ENCODE data around the gene SINHCAF. TPM values are rescaled to one million over a fixed set of nuclear protein-coding genes. Genes with fewer than 3 reads are reported as not detected.
A peak's percentile ranks its signal among the peaks of the same experiment; 100 is the strongest.
"Not testable (repeated sequence)": the region's sequence is repeated elsewhere in the genome, so short reads cannot be mapped to it uniquely, and the experiment has no call there.

SINHCAF gene
- total RNA-seq (10 to 100 TPM in 3 of 4 donors, 1 to 10 TPM in 1; 9.4 to 15.2 (median 13.9) TPM), polyA plus RNA-seq (9.1 TPM)
- long read RNA-seq, donor 1, transcript SINHCAF-203 (6 exons, 1,555 nt), result major isoform, 13 of 20 reads
- long read RNA-seq, donor 1, partial matches to known transcripts, result 1 of 20 reads
- long read RNA-seq, donor 1, other reads (novel, unspliced or antisense), result 4 of 20 reads
- long read RNA-seq, donor 2, partial matches to known transcripts, result 0 of 6 reads
- long read RNA-seq, donor 2, other reads (novel, unspliced or antisense), result 0 of 6 reads
- long read RNA-seq, donor 3, partial matches to known transcripts, result 1 of 11 reads
- long read RNA-seq, donor 3, other reads (novel, unspliced or antisense), result 2 of 11 reads
- long read RNA-seq, donor 4, transcript SINHCAF-203 (6 exons, 1,555 nt), result major isoform, 9 of 13 reads
- long read RNA-seq, donor 4, partial matches to known transcripts, result 0 of 13 reads
- long read RNA-seq, donor 4, other reads (novel, unspliced or antisense), result 4 of 13 reads

GRCh38 chr12:31325877-31326631 lies at the start of gene SINHCAF:
SINHCAF (minus strand) TSS chr12:31326150; CDS start chr12:31298204, 27,946 bp downstream.
- peak within 1 kb of the TSS; percentile 82 for H3K4me3 ChIP-seq (ENCODE audit: low read length)
- no peaks in the 10 kb centered on the region for H3K27me3 ChIP-seq (ENCODE audit: control insufficient read depth, insufficient read depth)
- H3K4me1 ChIP-seq (ENCODE audit: control insufficient read depth, insufficient read depth, low read length), result no peaks in the 10 kb centered on the region
- H3K9me3 ChIP-seq (ENCODE audit: control insufficient read depth, low read length), result no peaks in the 10 kb centered on the region
- intact Hi-C loops (cut with DNase I), result no loop called here
- WGBS, result under 1% methylated on average over 55 of the region's 55 CpGs
- DNase-seq (peak; percentile 100), ATAC-seq (peak; percentile 91 to 95)
- H3K27ac ChIP-seq (ENCODE audit: low read length), result peak within 1 kb of the TSS; percentile 74

DNA sequence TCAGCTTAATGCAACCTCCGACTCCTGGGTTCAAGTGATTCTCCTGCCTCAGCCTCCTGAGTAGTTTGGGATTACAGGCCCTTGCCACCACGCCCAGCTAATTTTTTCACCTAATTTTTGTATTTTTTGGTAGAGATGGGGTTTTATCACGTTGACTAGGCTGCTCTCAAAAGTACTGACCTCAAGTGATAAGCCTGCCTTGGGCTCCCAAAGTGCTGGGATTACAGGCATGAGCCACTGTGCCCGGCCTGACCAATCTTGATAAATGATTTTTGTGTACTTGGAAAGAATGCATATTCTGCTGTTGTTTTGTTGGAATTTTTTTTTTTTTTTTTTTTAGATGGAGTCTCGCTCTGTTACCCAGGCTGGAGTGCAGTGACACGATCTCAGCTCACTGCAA lies 49.5 kb upstream of the SINHCAF start:
- ATAC-seq; H3K4me3 ChIP-seq (ENCODE audit: low read length); H3K27me3 ChIP-seq (ENCODE audit: control insufficient read depth, insufficient read depth); DNase-seq; H3K9me3 ChIP-seq (ENCODE audit: control insufficient read depth, low read length); intact Hi-C loops (cut with DNase I); H3K4me1 ChIP-seq (ENCODE audit: control insufficient read depth, insufficient read depth, low read length); H3K27ac ChIP-seq (ENCODE audit: low read length): not testable (repeated sequence)
- WGBS, result 85% methylated on average over 6 of the region's 6 CpGs

DNA sequence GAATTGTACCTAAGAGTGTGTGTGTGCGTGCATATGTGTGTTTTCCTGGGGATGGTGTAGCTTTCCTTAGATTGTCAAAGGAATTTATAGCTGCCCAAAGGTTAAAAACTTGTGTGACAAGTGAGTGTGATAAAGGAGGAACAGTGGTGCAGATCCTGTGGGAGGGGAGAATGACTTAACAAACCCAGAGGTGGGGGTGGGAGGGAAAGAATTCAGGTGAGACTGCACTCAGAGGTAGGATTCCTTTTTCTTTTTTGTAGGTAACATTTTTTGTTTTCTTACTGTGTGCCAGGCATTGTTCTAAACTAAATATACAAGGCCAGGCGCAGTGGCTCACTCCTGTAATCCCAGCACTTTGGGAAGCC lies 45.3 kb upstream of the SINHCAF start:
- intact Hi-C loops (cut with DNase I), result no loop called here
- no peak overlapping the region for H3K27ac ChIP-seq (ENCODE audit: low read length)
- DNase-seq, result no peak
- H3K9me3 ChIP-seq (ENCODE audit: control insufficient read depth, low read length), result no peaks in the 10 kb centered on the region
- no peaks in the 10 kb centered on the region for H3K4me1 ChIP-seq (ENCODE audit: control insufficient read depth, insufficient read depth, low read length)
- WGBS, result 96% methylated on average over 2 of the region's 2 CpGs
- no peak for ATAC-seq
- no peaks in the 10 kb centered on the region for H3K27me3 ChIP-seq (ENCODE audit: control insufficient read depth, insufficient read depth)
- no peak overlapping the region for H3K4me3 ChIP-seq (ENCODE audit: low read length)

DNA sequence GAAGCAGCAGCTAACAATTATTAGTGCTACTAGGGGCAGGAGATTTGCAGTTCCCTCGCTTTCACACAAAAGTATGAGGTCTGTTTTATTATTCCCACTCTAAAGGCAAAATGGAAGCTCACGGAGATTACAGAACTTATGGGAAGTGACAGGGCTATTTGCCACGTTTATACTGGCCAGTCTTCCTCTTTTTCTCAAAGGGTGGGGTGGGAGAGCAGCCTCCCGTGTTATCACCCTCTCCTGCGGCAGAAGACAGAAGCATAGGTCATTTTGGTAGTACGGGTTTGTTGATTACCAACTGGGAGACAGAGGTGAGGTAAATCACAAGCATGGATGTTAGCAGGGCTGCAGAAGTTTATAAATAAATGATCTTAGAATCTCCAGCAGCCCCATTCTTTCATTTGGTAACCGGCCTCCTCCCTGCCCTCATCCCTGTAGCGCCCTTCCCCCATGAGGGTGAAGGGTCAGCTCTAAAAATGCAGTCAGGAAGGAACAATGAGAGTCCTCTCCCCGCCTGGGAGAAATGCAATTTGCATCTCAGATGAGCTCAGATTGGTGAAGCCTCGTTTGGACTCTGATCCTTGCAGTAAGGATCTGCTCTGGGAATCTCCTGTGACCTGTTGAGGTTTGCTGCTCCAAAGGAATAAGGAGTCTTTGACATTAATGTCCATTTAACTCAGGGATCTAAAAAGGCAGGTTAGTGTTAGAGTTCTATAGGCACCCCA lies 44.7 kb upstream of the SINHCAF start:
- no peaks in the 10 kb centered on the region for H3K9me3 ChIP-seq (ENCODE audit: control insufficient read depth, low read length)
- peak; percentile 53 to 74 for ATAC-seq
- H3K4me3 ChIP-seq (ENCODE audit: low read length), result peak overlapping the region; percentile 38
- WGBS, result 36% methylated on average over 10 of the region's 10 CpGs
- H3K27me3 ChIP-seq (ENCODE audit: control insufficient read depth, insufficient read depth), result no peaks in the 10 kb centered on the region
- H3K4me1 ChIP-seq (ENCODE audit: control insufficient read depth, insufficient read depth, low read length), result no peaks in the 10 kb centered on the region
- H3K27ac ChIP-seq (ENCODE audit: low read length), result no peak overlapping the region
- DNase-seq, result peak in 1 of 3 donors; percentile 19
- intact Hi-C loops (cut with DNase I), result no loop called here

DNA sequence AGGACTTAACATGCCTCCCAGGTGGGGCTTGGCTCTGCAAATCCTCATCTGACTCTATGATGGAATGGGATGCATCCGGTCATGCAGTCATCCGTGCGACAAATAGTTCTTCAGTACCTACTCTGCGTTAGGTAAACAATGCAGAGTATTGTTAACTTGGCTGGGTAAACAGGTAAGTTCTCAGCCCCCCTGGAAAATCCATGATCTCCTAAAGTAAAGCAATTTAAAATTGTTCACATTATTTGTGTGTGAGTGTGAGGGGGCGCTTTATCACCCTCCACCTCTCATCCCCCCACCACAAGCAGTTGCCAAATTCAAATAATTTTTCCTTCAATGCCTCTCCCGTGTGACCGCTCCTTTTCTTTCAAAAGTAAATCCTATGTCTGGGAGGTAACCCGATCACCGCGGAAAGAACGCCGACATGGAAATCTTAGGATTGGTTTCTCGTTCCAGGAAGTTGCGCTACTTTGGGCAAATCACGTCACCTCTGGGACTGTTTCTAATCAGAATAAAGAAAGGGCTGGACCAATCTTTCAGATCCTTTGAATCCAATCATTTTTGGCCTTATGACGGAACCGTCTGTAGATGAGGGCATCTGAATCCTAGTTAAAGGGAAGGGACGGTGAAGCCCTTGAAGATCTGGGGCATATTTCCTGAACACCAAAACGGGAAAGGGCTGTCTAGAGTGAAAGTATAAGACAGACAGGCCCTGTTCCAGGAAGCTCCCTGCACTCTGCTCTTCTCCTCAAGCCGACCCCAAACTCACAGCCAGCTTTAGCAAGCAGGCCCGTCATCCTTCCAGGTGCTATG lies 44.0 kb upstream of the SINHCAF start:
- Histone ChIP-seq H3K27me3 (ENCODE audit: control insufficient read depth, insufficient read depth) (no peaks in the 10 kb centered on the region), H3K9me3 (ENCODE audit: control insufficient read depth, low read length) (no peaks in the 10 kb centered on the region), H3K27ac (ENCODE audit: low read length) (no peak overlapping the region), H3K4me3 (ENCODE audit: low read length) (peak overlapping the region; percentile 38), H3K4me1 (ENCODE audit: control insufficient read depth, insufficient read depth, low read length) (no peaks in the 10 kb centered on the region)
- DNase-seq (peak in 2 of 3 donors; percentile 61 to 74), ATAC-seq (peak; percentile 77 to 84)
- intact Hi-C loops (cut with DNase I), result no loop called here
- WGBS, result 41% methylated on average over 21 of the region's 21 CpGs

GRCh38 chr12:31368666-31369361 lies 42.9 kb upstream of the SINHCAF start:
- WGBS, result 38% methylated on average over 8 of the region's 8 CpGs
- DNase-seq (peak in 1 of 3 donors; percentile 52), ATAC-seq (peak in 1 of 2 donors; percentile 65)
- intact Hi-C loops (cut with DNase I), result no loop called here
- H3K4me3 ChIP-seq (ENCODE audit: low read length), result no peak overlapping the region
- H3K27me3 ChIP-seq (ENCODE audit: control insufficient read depth, insufficient read depth), result no peaks in the 10 kb centered on the region
- no peaks in the 10 kb centered on the region for H3K4me1 ChIP-seq (ENCODE audit: control insufficient read depth, insufficient read depth, low read length)
- H3K27ac ChIP-seq (ENCODE audit: low read length), result peak overlapping the region; percentile 17
- H3K9me3 ChIP-seq (ENCODE audit: control insufficient read depth, low read length), result no peaks in the 10 kb centered on the region

GRCh38 chr12:31366104-31366621 lies 40.2 kb upstream of the SINHCAF start:
- Histone ChIP-seq H3K9me3 (ENCODE audit: control insufficient read depth, low read length) (no peaks in the 10 kb centered on the region), H3K27ac (ENCODE audit: low read length) (no peak overlapping the region), H3K4me1 (ENCODE audit: control insufficient read depth, insufficient read depth, low read length) (no peaks in the 10 kb centered on the region), H3K27me3 (ENCODE audit: control insufficient read depth, insufficient read depth) (no peaks in the 10 kb centered on the region), H3K4me3 (ENCODE audit: low read length) (no peak overlapping the region)
- no peak for ATAC-seq
- no peak for DNase-seq
- intact Hi-C loops (cut with DNase I), result no loop called here
- WGBS, result 72% methylated on average over 11 of the region's 11 CpGs

DNA sequence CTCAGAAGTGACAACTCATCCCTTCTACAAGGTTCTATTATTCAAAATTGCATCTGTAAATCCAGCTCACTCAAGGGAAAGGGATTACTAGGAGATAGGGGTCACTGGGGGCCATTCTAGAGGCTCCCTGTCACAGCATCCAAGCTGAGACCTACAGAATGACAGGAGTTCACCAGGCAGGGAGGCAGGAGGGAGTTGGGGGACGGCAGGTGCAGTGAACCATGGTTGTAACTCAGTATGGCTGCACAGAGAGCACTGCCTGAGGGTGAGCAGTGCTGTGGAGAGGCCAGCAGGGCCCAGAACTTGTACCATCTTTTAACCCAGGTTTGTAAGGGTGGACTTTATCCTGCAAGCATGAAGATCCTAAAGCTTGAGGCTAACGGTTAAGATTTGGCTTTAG lies 37.9 kb upstream of the SINHCAF start:
- ATAC-seq, result no peak

GRCh38 chr12:31363416-31363809 lies 37.5 kb upstream of the SINHCAF start:
- Histone ChIP-seq H3K4me3 (ENCODE audit: low read length) (no peak overlapping the region), H3K4me1 (ENCODE audit: control insufficient read depth, insufficient read depth, low read length) (no peaks in the 10 kb centered on the region), H3K27me3 (ENCODE audit: control insufficient read depth, insufficient read depth) (no peaks in the 10 kb centered on the region), H3K9me3 (ENCODE audit: control insufficient read depth, low read length) (no peaks in the 10 kb centered on the region), H3K27ac (ENCODE audit: low read length) (no peak overlapping the region)
- DNase-seq (no peak), ATAC-seq (no peak)
- intact Hi-C loops (cut with DNase I), result no loop called here
- 65% methylated on average over 6 of the region's 6 CpGs for WGBS

More for the DNA sequence above, 37.9 kb upstream of the SINHCAF start:
- intact Hi-C loops (cut with DNase I), result no loop called here
- 90% methylated on average over 2 of the region's 2 CpGs for WGBS
- Histone ChIP-seq H3K27ac (ENCODE audit: low read length) (no peak overlapping the region), H3K9me3 (ENCODE audit: control insufficient read depth, low read length) (no peaks in the 10 kb centered on the region), H3K4me1 (ENCODE audit: control insufficient read depth, insufficient read depth, low read length) (no peaks in the 10 kb centered on the region), H3K27me3 (ENCODE audit: control insufficient read depth, insufficient read depth) (no peaks in the 10 kb centered on the region), H3K4me3 (ENCODE audit: low read length) (no peak overlapping the region)
- no peak for DNase-seq
